WERI-Rb-1 (cell line): ENCODE data around the gene HMCN2.

ENCODE experiments used
- DNase-seq: peaks from one replicate; pipeline ENCODE4 v3.0.0-alpha.2; 2020
- H3K27ac ChIP-seq: fragments of 250-450 bp; sonication (Bioruptor Pico); 2 replicates; pipeline ENCODE4 v1.5.1; 2020; ENCODE audit warnings: mild to moderate bottlenecking, moderate library complexity
- H3K27me3 ChIP-seq: fragments of 250-450 bp; sonication (Bioruptor Pico); 2 replicates; pipeline ENCODE4 v1.5.1; 2021; ENCODE audit warnings: mild to moderate bottlenecking, low read depth, moderate library complexity; ENCODE audit not compliant: insufficient read depth, severe bottlenecking
- H3K36me3 ChIP-seq: fragments of 250-450 bp; sonication (Bioruptor Pico); 2 replicates; pipeline ENCODE4 v1.5.1; 2020; ENCODE audit warnings: mild to moderate bottlenecking, moderate library complexity
- H3K4me3 ChIP-seq: 2 replicates; pipeline ENCODE4 v1.5.1; 2011; ENCODE audit warnings: low read depth, mild to moderate bottlenecking, control low read depth, low read length
- H3K9me3 ChIP-seq: fragments of 250-450 bp; sonication (Bioruptor Pico); 2 replicates; pipeline ENCODE4 v1.5.1; 2021; ENCODE audit warnings: mild to moderate bottlenecking, moderate library complexity; ENCODE audit not compliant: severe bottlenecking
- CTCF ChIP-seq: IDR thresholded peaks from 2 replicates; pipeline ENCODE4 v1.5.1; 2011; ENCODE audit warnings: low read depth, mild to moderate bottlenecking, control low read depth, inconsistent platforms, low read length

Gene HMCN2

GRCh38 chr9:130473009-130473408, 207.4 kb downstream of the HMCN2 start:
- H3K36me3 ChIP-seq: peaks cover 32% of the 10 kb centered on the region
- no peaks in the 10 kb centered on the region for H3K9me3 ChIP-seq
- H3K4me3 ChIP-seq: no peak overlapping the region
- no peaks in the 10 kb centered on the region for H3K27me3 ChIP-seq
- no peak for DNase-seq
- H3K27ac ChIP-seq: peak overlapping the region; percentile 61
- TF ChIP-seq CTCF: no peak

DNA sequence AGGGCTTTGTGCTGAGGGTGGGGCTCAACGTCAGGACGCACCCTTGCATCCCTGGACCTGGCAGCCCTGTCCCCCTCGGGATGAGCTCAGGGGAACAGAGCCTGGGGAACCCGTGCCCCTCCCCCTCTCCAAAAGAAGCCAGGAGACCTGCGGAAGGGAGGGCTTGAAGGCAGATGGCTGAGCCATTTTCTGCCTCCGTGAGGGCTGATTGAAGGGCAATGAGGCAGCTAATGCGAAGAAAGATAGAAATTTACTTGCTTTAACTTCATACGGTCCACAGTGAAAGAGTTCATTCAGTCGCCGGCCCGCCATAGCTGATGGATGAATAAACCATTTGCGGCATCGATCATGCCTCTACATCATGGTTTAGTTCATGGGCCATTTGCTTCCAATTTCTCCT, 208.0 kb downstream of the HMCN2 start:
- no peaks in the 10 kb centered on the region for H3K27me3 ChIP-seq

DNA sequence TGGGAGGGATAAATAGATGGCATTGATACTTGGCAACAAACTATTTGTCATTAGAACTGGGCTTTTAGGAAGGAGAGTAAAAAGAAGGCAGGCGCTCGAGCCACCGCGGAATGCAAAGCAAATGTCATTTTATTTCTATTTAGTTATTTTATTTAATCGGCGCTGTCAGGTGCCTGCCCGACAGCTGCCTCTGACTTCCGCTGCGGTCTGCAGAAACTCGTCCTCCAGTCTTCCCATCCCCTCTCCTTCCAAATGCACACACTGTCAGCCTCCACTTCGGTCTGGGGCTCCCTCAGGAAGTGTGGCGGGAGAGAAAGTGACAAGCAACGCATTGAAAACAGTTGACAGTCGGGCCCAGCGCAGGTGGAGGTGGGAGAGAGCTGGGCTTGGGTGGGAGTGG, 208.5 kb downstream of the HMCN2 start:
- Histone ChIP-seq H3K9me3 (no peaks in the 10 kb centered on the region), H3K27ac (peak overlapping the region; percentile 14; the same call in 1 of the 2 replicates), H3K36me3 (peaks cover 29% of the 10 kb centered on the region), H3K27me3 (no peaks in the 10 kb centered on the region), H3K4me3 (no peak overlapping the region)
- DNase-seq: no peak
- no peak for TF ChIP-seq CTCF

More for the DNA sequence above, 208.0 kb downstream of the HMCN2 start:
- H3K27ac ChIP-seq: peak overlapping the region; percentile 32; the same call in 1 of the 2 replicates
- TF ChIP-seq CTCF: no peak
- no peaks in the 10 kb centered on the region for H3K9me3 ChIP-seq
- H3K36me3 ChIP-seq: peaks cover 32% of the 10 kb centered on the region
- DNase-seq: no peak
- H3K4me3 ChIP-seq: no peak overlapping the region

DNA sequence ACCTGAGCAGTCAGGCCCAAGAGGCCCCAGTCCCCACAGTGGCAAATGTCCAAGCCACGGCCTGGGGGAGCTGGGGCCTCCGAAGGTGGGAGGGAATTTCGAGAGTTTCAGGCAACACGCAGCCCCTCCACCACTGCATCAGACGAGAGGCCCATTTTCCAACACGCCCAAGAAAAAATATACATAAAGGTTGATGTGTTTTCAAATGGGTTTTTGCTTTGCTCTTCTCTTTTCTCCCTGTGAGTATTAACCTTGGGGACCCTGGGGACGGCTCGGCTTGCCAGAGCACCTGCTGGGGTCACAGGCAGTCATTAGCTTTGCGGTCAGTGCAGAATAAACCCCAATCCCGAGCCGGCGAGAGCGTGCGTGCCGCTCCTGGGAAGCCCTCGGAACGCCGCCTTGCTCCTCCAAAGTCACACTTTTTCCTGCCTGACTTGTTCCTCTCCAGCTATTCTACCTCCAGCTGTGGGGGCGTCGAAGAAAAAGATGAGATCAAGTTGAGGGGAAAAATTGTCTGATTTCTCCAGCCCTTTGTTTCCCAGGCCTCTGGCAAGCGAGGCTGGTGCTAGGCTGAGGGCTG, 210.7 kb downstream of the HMCN2 start:
- H3K36me3 ChIP-seq: peaks cover 31% of the 10 kb centered on the region
- H3K4me3 ChIP-seq: no peak overlapping the region
- H3K9me3 ChIP-seq: no peaks in the 10 kb centered on the region
- peak overlapping the region; percentile 32; the same call in 1 of the 2 replicates for H3K27ac ChIP-seq
- H3K27me3 ChIP-seq: no peaks in the 10 kb centered on the region
- no peak for DNase-seq
- TF ChIP-seq CTCF: no peak

GRCh38 chr9:130477564-130477963, 212.0 kb downstream of the HMCN2 start:
- no peaks in the 10 kb centered on the region for H3K9me3 ChIP-seq
- H3K4me3 ChIP-seq: no peak overlapping the region
- H3K27ac ChIP-seq: peak overlapping the region; percentile 83
- no peaks in the 10 kb centered on the region for H3K27me3 ChIP-seq
- peaks cover 31% of the 10 kb centered on the region for H3K36me3 ChIP-seq
- no peak for DNase-seq
- TF ChIP-seq CTCF: no peak

GRCh38 chr9:130478152-130478551, 212.6 kb downstream of the HMCN2 start:
- DNase-seq: no peak
- Histone ChIP-seq H3K36me3 (peaks cover 25% of the 10 kb centered on the region), H3K27me3 (no peaks in the 10 kb centered on the region), H3K4me3 (no peak overlapping the region), H3K9me3 (no peaks in the 10 kb centered on the region), H3K27ac (peak overlapping the region; percentile 83)
- no peak for TF ChIP-seq CTCF
